ENCODE results near the gene TTC28. TPM values are rescaled to one million over a fixed set of nuclear protein-coding genes. Genes with fewer than 3 reads are reported as not detected.

TTC28 gene
- total and polyA plus RNA-seq, 2 donors (not counting 3 experiments of a cell fraction or from before 2014, with no cell fraction given), result 16.5 to 51.1 TPM

DNA sequence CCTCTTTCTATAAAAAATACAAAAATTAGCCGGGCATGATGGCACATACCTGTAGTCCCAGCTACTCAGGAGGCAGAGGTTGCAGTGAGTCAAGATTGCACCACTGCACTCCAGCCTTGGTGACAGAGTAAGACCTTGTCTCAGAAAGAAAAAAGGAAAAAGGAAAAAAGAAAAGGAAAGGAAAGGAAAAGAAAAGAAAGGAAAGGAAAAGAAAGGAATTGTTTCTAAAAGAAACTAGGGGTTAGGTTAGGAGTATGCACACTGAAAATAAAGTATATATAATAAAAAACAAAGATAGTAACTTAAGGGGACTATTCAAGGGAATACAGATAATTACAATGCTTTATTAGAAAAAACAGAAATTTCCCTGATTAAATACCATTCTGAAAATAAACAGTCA, 50.9 kb downstream of the TTC28 start:
- no peak overlapping the region for H2AFZ ChIP-seq (ENCODE audit: low read depth, low read length)
- H4K20me1 ChIP-seq (replicated peaks; ENCODE audit: control insufficient read depth, extremely low read depth, insufficient read depth, low read length), result no peaks in the 10 kb centered on the region
- no peaks in the 10 kb centered on the region for H3K9me1 ChIP-seq (replicated peaks; ENCODE audit: control insufficient read depth, extremely low read depth, insufficient read depth, low read length)
- H3K9ac ChIP-seq (replicated peaks; ENCODE audit: extremely low read depth, insufficient read depth, low read length), result no peak overlapping the region
- no peaks in the 10 kb centered on the region for H3K9me3 ChIP-seq (replicated peaks; ENCODE audit: control insufficient read depth, insufficient read depth, low read length)
- H3K4me2 ChIP-seq (ENCODE audit: insufficient read depth, low read length), result no peak overlapping the region
- H3K36me3 ChIP-seq (ENCODE audit: control insufficient read depth in 2 of 2, extremely low read depth in 1 of 2, insufficient read depth in 2 of 2, low read length in 2 of 2), result peaks cover 0 to 2% of the 10 kb centered on the region in 2 experiments
- no peak overlapping the region for H3K27ac ChIP-seq (ENCODE audit: insufficient read depth, low read depth, low read length)
- FAIRE-seq (no peak), DNase-seq (ENCODE audit: low read depth, low spot score) (no peak)
- H3K4me3 ChIP-seq (replicated peaks in 1 of 3; ENCODE audit: insufficient read depth in 1 of 3, low read depth in 1 of 3, low read length in 3 of 3), result no peak overlapping the region
- intact Hi-C loops (cut with micrococcal nuclease) (no loop called here), dilution Hi-C loops (cut with MboI; ENCODE audit: extremely low pct_ligation_motif_present, low sequenced_read_pairs) (no loop called here)
- H3K27me3 ChIP-seq (ENCODE audit: control insufficient read depth in 2 of 2, insufficient read depth in 2 of 2, low read length in 2 of 2), result no peaks in the 10 kb centered on the region
- TF ChIP-seq FOS (IDR thresholded peaks at IDR 0.05; ENCODE audit: borderline replicate concordance, insufficient read depth, low read length) (no peak), MYC (IDR thresholded peaks at IDR 0.05; ENCODE audit: low read depth, low read length) (no peak), GATA2 (IDR thresholded peaks at IDR 0.05; ENCODE audit: insufficient read depth, insufficient read length, low read depth, low read length) (no peak), POLR2A (IDR thresholded peaks at IDR 0.05; ENCODE audit: low read depth, low read length) (no peak), EZH2 (IDR thresholded peaks at IDR 0.05; ENCODE audit: borderline replicate concordance, low read depth, low read length, severe bottlenecking) (no peak), JUN (IDR thresholded peaks at IDR 0.05; ENCODE audit: borderline replicate concordance, insufficient read depth, insufficient read length, low read depth) (no peak), POLR2AphosphoS5 (IDR thresholded peaks at IDR 0.05; ENCODE audit: insufficient read depth, low read depth, low read length) (no peak)
- TF ChIP-seq, protein P1, sequence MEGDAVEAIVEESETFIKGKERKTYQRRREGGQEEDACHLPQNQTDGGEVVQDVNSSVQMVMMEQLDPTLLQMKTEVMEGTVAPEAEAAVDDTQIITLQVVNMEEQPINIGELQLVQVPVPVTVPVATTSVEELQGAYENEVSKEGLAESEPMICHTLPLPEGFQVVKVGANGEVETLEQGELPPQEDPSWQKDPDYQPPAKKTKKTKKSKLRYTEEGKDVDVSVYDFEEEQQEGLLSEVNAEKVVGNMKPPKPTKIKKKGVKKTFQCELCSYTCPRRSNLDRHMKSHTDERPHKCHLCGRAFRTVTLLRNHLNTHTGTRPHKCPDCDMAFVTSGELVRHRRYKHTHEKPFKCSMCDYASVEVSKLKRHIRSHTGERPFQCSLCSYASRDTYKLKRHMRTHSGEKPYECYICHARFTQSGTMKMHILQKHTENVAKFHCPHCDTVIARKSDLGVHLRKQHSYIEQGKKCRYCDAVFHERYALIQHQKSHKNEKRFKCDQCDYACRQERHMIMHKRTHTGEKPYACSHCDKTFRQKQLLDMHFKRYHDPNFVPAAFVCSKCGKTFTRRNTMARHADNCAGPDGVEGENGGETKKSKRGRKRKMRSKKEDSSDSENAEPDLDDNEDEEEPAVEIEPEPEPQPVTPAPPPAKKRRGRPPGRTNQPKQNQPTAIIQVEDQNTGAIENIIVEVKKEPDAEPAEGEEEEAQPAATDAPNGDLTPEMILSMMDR (IDR thresholded peaks at IDR 0.05; ENCODE audit: extremely low read depth in 1 of 2, insufficient read depth in 1 of 2, low read depth in 1 of 2, low read length in 2 of 2), result no peak
- TF ChIP-seq, protein P2, sequence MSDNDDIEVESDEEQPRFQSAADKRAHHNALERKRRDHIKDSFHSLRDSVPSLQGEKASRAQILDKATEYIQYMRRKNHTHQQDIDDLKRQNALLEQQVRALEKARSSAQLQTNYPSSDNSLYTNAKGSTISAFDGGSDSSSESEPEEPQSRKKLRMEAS (IDR thresholded peaks at IDR 0.05; ENCODE audit: insufficient read depth, insufficient read length), result no peak
- BruUV-seq (replicated peaks), result no TSS peak
- ChIA-PET POLR2A (no interaction called here), CTCF (interaction anchor here (0.7 kb wide), 1 partner anchor 24 kb away, joined by 3 read pairs; no protein-coding TSS in a partner anchor)
- no peaks in the 10 kb centered on the region for H3K4me1 ChIP-seq (ENCODE audit: control insufficient read depth, extremely low read depth, insufficient read depth, low read length)
- no peaks in the 10 kb centered on the region for H3K79me2 ChIP-seq (ENCODE audit: control insufficient read depth, insufficient read depth, low read length)

Data from endothelial cell of umbilical vein (primary cell).